ENCODE results near the gene SPRED1. TPM values are rescaled to one million over a fixed set of nuclear protein-coding genes. Genes with fewer than 3 reads are reported as not detected.

Gene SPRED1
- total RNA-seq, 4 donors from 2014 or later: 77.9 to 92.7 (median 82.6) TPM

DNA sequence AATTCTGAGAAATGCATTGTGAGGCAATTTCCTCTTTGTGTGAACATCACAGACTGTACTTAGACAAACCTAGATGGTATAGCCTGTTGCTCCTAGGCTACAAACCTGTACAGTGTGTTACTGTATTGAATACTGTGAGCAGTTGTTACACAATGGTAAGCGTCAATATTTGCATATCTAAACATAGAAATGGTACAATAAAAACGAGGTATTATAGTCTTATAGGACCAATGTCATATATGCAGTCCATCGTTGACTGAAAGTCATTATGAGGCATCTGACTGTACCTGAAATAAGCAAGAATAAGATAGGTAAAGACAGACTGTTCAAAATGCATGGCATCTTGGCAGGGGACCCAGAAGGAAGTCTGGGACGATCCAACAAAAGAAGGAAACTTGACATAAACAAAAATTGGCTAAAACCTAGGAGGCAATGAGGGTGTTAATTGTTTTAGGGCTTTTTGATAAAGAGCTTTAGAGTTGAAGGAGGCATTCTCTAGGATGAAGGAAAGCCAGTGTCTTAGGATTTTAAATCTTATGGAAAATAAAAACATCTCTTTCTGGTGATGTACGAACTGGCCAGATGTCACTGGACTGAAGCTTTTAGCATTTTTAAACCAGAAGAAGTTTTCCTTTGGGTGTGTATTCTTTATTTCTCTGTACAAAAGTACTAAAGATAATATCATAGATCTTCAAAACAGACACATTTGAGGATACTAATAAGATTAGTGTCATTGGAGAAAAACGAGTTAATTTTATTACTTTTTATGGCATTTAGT lies 9.2 kb upstream of the SPRED1 start:
- H3K4me1 ChIP-seq: no peaks in the 10 kb centered on the region
- H3K27ac ChIP-seq: no peak overlapping the region
- no peaks in the 10 kb centered on the region for H3K36me3 ChIP-seq
- H3K27me3 ChIP-seq: no peaks in the 10 kb centered on the region
- 74 to 77% methylated on average over 6 of the region's 6 CpGs for WGBS, 2 donors
- TF ChIP-seq, protein P1, sequence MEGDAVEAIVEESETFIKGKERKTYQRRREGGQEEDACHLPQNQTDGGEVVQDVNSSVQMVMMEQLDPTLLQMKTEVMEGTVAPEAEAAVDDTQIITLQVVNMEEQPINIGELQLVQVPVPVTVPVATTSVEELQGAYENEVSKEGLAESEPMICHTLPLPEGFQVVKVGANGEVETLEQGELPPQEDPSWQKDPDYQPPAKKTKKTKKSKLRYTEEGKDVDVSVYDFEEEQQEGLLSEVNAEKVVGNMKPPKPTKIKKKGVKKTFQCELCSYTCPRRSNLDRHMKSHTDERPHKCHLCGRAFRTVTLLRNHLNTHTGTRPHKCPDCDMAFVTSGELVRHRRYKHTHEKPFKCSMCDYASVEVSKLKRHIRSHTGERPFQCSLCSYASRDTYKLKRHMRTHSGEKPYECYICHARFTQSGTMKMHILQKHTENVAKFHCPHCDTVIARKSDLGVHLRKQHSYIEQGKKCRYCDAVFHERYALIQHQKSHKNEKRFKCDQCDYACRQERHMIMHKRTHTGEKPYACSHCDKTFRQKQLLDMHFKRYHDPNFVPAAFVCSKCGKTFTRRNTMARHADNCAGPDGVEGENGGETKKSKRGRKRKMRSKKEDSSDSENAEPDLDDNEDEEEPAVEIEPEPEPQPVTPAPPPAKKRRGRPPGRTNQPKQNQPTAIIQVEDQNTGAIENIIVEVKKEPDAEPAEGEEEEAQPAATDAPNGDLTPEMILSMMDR (IDR thresholded peaks at IDR 0.05): no peak
- no peak for TF ChIP-seq POLR2A (IDR thresholded peaks at IDR 0.05)
- DNase-seq: no peak
- no peaks in the 10 kb centered on the region for H3K9me3 ChIP-seq
- intact Hi-C loops (cut with DNase I): no loop called here
- no peak overlapping the region for H3K4me3 ChIP-seq (replicated peaks in 1 of 3)

DNA sequence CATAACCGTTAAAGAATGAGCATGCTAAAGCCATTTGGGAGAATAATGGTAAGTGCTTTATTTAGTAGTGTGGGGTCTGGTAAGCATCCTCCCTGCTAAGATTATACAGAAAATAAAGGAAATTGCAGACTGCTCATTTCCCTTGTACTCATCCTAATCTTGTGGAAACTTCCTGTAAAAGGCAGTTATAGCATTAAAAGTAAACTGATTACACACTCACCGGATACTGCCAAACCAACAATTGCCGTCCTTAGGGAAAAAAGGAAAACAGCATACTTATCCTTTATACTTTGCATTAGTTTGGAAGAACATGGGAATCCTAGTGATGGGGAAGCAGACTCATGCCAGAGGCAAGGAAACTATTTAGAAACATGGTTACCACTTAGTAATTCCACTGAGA lies 5.3 kb upstream of the SPRED1 start:
- intact Hi-C loops (cut with DNase I): no loop called here
- Histone ChIP-seq H3K9me3 (no peaks in the 10 kb centered on the region), H3K27ac (no peak overlapping the region), H3K4me1 (peaks cover 0 to 5% of the 10 kb centered on the region in 2 donors), H3K27me3 (no peaks in the 10 kb centered on the region), H3K36me3 (no peaks in the 10 kb centered on the region), H3K4me3 (replicated peaks in 1 of 3) (no peak overlapping the region)
- WGBS, 2 donors: 63 to 71% methylated on average over 3 of the region's 3 CpGs
- TF ChIP-seq POLR2A (IDR thresholded peaks at IDR 0.05): no peak
- TF ChIP-seq, protein P1 (IDR thresholded peaks at IDR 0.05): no peak
- DNase-seq: no peak

DNA sequence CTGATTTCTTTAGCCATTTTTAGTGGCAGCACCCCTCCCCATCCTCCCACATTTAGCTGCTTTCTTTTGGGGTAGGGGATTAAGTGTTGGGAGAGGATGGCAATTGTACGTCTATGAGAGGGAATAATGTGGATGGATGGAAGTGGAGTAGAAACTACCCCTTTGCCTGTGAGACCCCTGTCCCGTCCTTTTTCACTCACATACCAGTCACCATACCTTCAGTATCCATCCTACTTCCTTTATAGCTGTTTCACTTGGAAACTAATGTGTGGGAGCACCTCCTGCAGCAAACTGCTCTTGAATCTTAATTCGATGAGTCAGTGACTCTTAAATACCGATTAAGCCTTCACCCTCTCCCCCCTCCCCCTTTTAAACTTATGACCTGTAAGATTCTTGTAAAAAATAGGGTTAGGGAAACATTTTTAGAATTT lies 730 bp downstream of the SPRED1 start:
- no peaks in the 10 kb centered on the region for H3K9me3 ChIP-seq
- WGBS, 2 donors: 0 to 1% methylated on average over 4 of the region's 4 CpGs
- no peaks in the 10 kb centered on the region for H3K36me3 ChIP-seq
- H3K27me3 ChIP-seq: no peaks in the 10 kb centered on the region
- H3K4me1 ChIP-seq: peaks cover 16 to 20% of the 10 kb centered on the region in 2 donors
- TF ChIP-seq, protein P1 (IDR thresholded peaks at IDR 0.05): no peak
- peak in 1 of 2 donors; percentile 43 for TF ChIP-seq POLR2A (IDR thresholded peaks at IDR 0.05)
- peak; percentile 12 to 13 for DNase-seq
- H3K4me3 ChIP-seq (replicated peaks in 1 of 3): peak overlapping the region; percentile 86 to 96 (median 94)
- intact Hi-C loops (cut with DNase I): loop anchor here (10.0 kb wide), 1 partner anchor 249 kb away; no protein-coding TSS in a partner anchor
- peak overlapping the region; percentile 98 to 100 (median 99) for H3K27ac ChIP-seq

DNA sequence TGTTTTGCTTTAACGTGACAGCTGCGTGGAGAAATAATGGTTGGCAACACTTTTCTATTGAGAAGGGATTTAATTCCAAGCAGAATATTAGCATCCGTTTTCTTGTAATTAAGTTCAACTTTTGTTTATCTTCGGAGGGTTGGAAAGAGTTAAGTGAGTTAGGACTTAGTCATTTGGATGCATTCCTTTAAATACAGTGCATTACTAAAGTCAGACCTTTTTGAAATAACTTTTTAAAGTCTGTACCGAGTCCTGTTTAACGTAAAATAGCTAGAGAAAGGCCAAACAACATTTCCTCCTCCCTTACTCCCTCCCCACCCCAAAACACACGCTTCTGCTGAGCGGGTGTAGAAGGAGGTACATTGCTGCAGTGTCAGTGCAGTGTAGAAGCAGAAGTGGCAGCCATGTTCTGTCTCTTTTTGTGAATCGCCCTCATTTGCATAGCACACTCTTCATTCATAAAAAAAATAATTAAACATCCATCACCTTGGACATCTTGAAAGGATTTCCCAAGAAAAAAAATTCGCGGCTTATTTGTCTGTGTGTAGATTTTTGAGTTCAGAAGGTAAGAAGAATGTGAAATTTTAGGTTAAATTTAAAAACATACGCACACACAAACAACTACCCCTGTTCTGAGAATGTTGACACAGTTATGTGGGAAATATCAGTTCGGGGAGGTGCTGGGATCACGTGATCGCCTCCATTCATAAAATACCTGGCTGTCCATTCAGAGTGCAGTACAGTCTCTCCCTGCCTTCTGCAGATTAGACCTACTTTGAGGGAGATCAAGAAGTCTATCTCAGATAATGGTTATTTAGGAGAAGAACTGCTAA lies 1.6 kb downstream of the SPRED1 start:
- intact Hi-C loops (cut with DNase I): loop anchor here (10.0 kb wide), 1 partner anchor 249 kb away; no protein-coding TSS in a partner anchor
- no peaks in the 10 kb centered on the region for H3K36me3 ChIP-seq
- DNase-seq: peak; percentile 55 to 66
- H3K4me1 ChIP-seq: peaks cover 16 to 26% of the 10 kb centered on the region in 2 donors
- no peaks in the 10 kb centered on the region for H3K9me3 ChIP-seq
- TF ChIP-seq POLR2A (IDR thresholded peaks at IDR 0.05): peak in 1 of 2 donors; percentile 50
- TF ChIP-seq, protein P1 (IDR thresholded peaks at IDR 0.05): peak in 1 of 6 experiments; percentile 5
- H3K4me3 ChIP-seq (replicated peaks in 1 of 3): peak overlapping the region in 2 of 3 donors; percentile 94 to 96
- WGBS, 2 donors: 1% methylated on average over 15 of the region's 15 CpGs
- no peaks in the 10 kb centered on the region for H3K27me3 ChIP-seq
- H3K27ac ChIP-seq: peak overlapping the region; percentile 98 to 100 (median 99)
